Caco-2 (cell line): ENCODE measurements around the gene LSM3. TPM values are rescaled to one million over a fixed set of nuclear protein-coding genes. Genes with fewer than 3 reads are reported as not detected.

Experiments used
- BruUV-seq: library from RNA; stranded (reverse); fragments of 400-500 nt; replicated peaks from 2 replicates; lab custom pipeline; 2021; lab: Mats Ljungman, UMichigan
- CTCF ChIA-PET: fragments of 300-600 bp; sonication (Branson Sonifier 250); formaldehyde crosslinking; loops from one replicate; lab custom pipeline; 2022; ENCODE audit warnings: antibody characterized with exemption; lab: Charles Lee
- POLR2A ChIA-PET: fragments of 300-600 bp; sonication (Branson Sonifier 250); formaldehyde crosslinking; loops from one replicate; lab custom pipeline; 2022; ENCODE audit warnings: antibody characterized with exemption; lab: Charles Lee
- DNase-seq, 2 experiments: peaks; one replicate each; pipeline versions ENCODE4 v3.0.0 to v3.0.0-alpha.2; 2020 to 2022
- H3K27me3 ChIP-seq: replicated peaks from 2 replicates; pipeline ENCODE4 v1.6.0; 2011; ENCODE audit warnings: low read length; ENCODE audit not compliant: control insufficient read depth, insufficient read depth
- H3K36me3 ChIP-seq: 2 replicates; pipeline ENCODE4 v1.5.1; 2011; ENCODE audit warnings: low read length; ENCODE audit not compliant: control insufficient read depth, insufficient read depth
- H3K4me1 ChIP-seq: fragments of 250-450 bp; sonication (Bioruptor Pico); 2 replicates; pipeline ENCODE4 v1.5.1; 2020; ENCODE audit warnings: mild to moderate bottlenecking
- H3K4me3 ChIP-seq: 2 replicates; pipeline ENCODE4 v1.5.1; 2011; ENCODE audit warnings: low read depth, mild to moderate bottlenecking, control low read depth, low read length
- H3K9me3 ChIP-seq: fragments of 250-450 bp; sonication (Bioruptor Pico); 2 replicates; pipeline ENCODE4 v1.5.1; 2020; ENCODE audit warnings: mild to moderate bottlenecking, moderate library complexity
- H3K27ac Mint-ChIP-seq: one replicate; pipeline ENCODE4 v1.8.0; 2022; ENCODE audit warnings: mixed read lengths; ENCODE audit not compliant: unreplicated experiment
- H3K27me3 Mint-ChIP-seq: one replicate; pipeline ENCODE4 v1.8.0; 2022; ENCODE audit warnings: mixed read lengths; ENCODE audit not compliant: insufficient read depth, unreplicated experiment
- H3K36me3 Mint-ChIP-seq: one replicate; pipeline ENCODE4 v1.8.0; 2022; ENCODE audit warnings: mild to moderate bottlenecking, mixed read lengths; ENCODE audit not compliant: insufficient read depth, unreplicated experiment
- H3K4me1 Mint-ChIP-seq: one replicate; pipeline ENCODE4 v1.8.0; 2022; ENCODE audit warnings: low read depth, mixed read lengths; ENCODE audit not compliant: unreplicated experiment
- H3K4me3 Mint-ChIP-seq: one replicate; pipeline ENCODE4 v1.8.0; 2022; ENCODE audit warnings: mild to moderate bottlenecking, moderate library complexity, mixed read lengths; ENCODE audit not compliant: unreplicated experiment
- H3K9me3 Mint-ChIP-seq: one replicate; pipeline ENCODE4 v1.8.0; 2022; ENCODE audit warnings: mixed read lengths; ENCODE audit not compliant: unreplicated experiment
- intact Hi-C: fragments of 100-400 bp; cut with micrococcal nuclease; formaldehyde crosslinking; loops from one replicate; pipeline ENCODE4 v1.10.0; 2022; ENCODE audit not compliant: unreplicated experiment
- total RNA-seq: library from RNA; stranded (reverse); gene quantifications from 2 replicates; pipeline ENCODE4 v1.2.3, GENCODE V29; 2022
- TF ChIP-seq, protein P1 (sequence below), 2 experiments: fragments of 200-600 bp in 1 of 2; IDR thresholded peaks; 1 replicate in 1 of 2; 2 replicates in 1 of 2; pipeline versions ENCODE4 v1.5.1 to v1.8.0; 2011 to 2022; ENCODE audit warnings: antibody characterized with exemption in 1 of 2, control low read depth in 1 of 2, inconsistent platforms in 1 of 2, low read depth in 1 of 2, low read length in 1 of 2, mild to moderate bottlenecking in 1 of 2, moderate library complexity in 1 of 2; ENCODE audit not compliant: insufficient read depth in 1 of 2, severe bottlenecking in 1 of 2, unreplicated experiment in 1 of 2

Gene LSM3
- total RNA-seq, 1 experiment from 2014 or later, result 20.5 TPM

GRCh38 chr3:14148041-14148985, 30.3 kb upstream of the LSM3 start:
- H3K27me3 Mint-ChIP-seq, result no peaks in the 10 kb centered on the region
- no TSS peak for BruUV-seq
- Histone ChIP-seq H3K9me3 (no peaks in the 10 kb centered on the region), H3K4me3 (no peak overlapping the region), H3K36me3 (peaks cover 2% of the 10 kb centered on the region), H3K4me1 (peaks cover 19% of the 10 kb centered on the region), H3K27me3 (no peaks in the 10 kb centered on the region)
- DNase-seq, result no peak
- CTCF ChIA-PET, result no interaction called here
- POLR2A ChIA-PET, result interaction anchor here (0.6 kb wide), 1 partner anchor 11 kb away, joined by 3 read pairs; no protein-coding TSS in a partner anchor
- no peak overlapping the region for H3K4me3 Mint-ChIP-seq
- peaks cover 55% of the 10 kb centered on the region for H3K36me3 Mint-ChIP-seq
- intact Hi-C loops, result no loop called here
- peaks cover 14% of the 10 kb centered on the region for H3K4me1 Mint-ChIP-seq
- TF ChIP-seq, protein P1, sequence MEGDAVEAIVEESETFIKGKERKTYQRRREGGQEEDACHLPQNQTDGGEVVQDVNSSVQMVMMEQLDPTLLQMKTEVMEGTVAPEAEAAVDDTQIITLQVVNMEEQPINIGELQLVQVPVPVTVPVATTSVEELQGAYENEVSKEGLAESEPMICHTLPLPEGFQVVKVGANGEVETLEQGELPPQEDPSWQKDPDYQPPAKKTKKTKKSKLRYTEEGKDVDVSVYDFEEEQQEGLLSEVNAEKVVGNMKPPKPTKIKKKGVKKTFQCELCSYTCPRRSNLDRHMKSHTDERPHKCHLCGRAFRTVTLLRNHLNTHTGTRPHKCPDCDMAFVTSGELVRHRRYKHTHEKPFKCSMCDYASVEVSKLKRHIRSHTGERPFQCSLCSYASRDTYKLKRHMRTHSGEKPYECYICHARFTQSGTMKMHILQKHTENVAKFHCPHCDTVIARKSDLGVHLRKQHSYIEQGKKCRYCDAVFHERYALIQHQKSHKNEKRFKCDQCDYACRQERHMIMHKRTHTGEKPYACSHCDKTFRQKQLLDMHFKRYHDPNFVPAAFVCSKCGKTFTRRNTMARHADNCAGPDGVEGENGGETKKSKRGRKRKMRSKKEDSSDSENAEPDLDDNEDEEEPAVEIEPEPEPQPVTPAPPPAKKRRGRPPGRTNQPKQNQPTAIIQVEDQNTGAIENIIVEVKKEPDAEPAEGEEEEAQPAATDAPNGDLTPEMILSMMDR (IDR thresholded peaks at IDR 0.05; ENCODE audit: insufficient read depth in 1 of 2, low read depth in 1 of 2, low read length in 1 of 2, severe bottlenecking in 1 of 2, unreplicated experiment in 1 of 2), result no peak
- H3K9me3 Mint-ChIP-seq, result no peaks in the 10 kb centered on the region
- no peak overlapping the region for H3K27ac Mint-ChIP-seq

- intact Hi-C loops, result no loop called here
- H3K9me3 ChIP-seq, result no peaks in the 10 kb centered on the region
- TF ChIP-seq, protein P1 (IDR thresholded peaks at IDR 0.05; ENCODE audit: insufficient read depth in 1 of 2, low read depth in 1 of 2, low read length in 1 of 2, severe bottlenecking in 1 of 2, unreplicated experiment in 1 of 2), result no peak
- peaks cover 4% of the 10 kb centered on the region for H3K4me1 Mint-ChIP-seq
- ChIA-PET POLR2A (interaction anchor here (1.5 kb wide), 1 partner anchor 29 kb away, joined by 6 read pairs; the partner anchor contains the start of genes LSM3 and XPC), CTCF (interaction anchor here (0.6 kb wide), 1 partner anchor 275 kb away, joined by 3 read pairs; no protein-coding TSS in a partner anchor)
- no TSS peak for BruUV-seq
- H3K27me3 ChIP-seq, result no peaks in the 10 kb centered on the region
- DNase-seq, result no peak
- no peak overlapping the region for H3K27ac Mint-ChIP-seq
- H3K36me3 ChIP-seq, result peaks cover 2% of the 10 kb centered on the region
- no peaks in the 10 kb centered on the region for H3K9me3 Mint-ChIP-seq
- peaks cover 55% of the 10 kb centered on the region for H3K36me3 Mint-ChIP-seq
- no peak overlapping the region for H3K4me3 ChIP-seq
- no peak overlapping the region for H3K4me3 Mint-ChIP-seq
- H3K4me1 ChIP-seq, result peaks cover 3% of the 10 kb centered on the region
- no peaks in the 10 kb centered on the region for H3K27me3 Mint-ChIP-seq
Observed at GRCh38 chr3:14150078-14150477, 28.5 kb upstream of the LSM3 start.

DNA sequence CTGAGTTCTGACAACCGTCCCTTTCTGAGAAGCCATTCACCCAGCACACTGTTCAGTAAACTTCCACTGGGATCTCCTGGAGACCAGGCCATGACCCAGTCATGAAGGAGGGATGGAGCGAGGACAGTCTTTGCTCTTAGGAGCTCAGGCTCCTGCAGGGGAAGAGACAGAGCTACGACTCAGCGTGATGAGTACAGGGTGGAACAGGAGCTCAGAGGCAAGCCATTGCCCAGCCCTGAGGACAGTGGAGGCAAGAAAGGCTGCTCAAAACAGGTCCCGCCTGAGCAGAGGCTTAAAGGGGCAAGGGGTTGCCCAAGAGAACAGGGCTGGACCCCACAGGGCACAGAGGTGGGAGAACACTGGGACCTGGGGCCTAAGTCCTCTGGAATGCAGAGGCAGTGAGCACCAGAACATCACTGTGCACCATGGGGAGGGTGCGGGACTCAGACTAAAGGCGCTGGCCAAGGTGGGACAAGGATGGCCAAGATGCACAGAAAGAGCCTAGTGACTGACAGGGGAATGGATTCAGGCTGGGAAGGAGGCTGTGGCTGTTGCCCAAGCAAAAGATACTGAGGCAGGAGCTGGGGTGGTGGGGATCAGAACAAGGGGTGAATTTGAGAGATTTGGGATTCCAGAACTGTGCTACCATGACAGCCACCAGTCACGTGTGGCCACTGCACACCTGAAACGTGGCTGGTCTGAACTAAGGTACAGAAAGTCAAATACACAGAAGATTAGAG, 28.0 kb upstream of the LSM3 start:
- Histone ChIP-seq H3K27me3 (no peaks in the 10 kb centered on the region), H3K4me3 (no peak overlapping the region), H3K4me1 (no peaks in the 10 kb centered on the region; the same call in 1 of the 2 replicates), H3K36me3 (peaks cover 2% of the 10 kb centered on the region), H3K9me3 (no peaks in the 10 kb centered on the region)
- Mint-ChIP-seq H3K27me3 (no peaks in the 10 kb centered on the region), H3K36me3 (peaks cover 57% of the 10 kb centered on the region), H3K4me3 (no peak overlapping the region), H3K27ac (no peak overlapping the region), H3K9me3 (no peaks in the 10 kb centered on the region), H3K4me1 (no peaks in the 10 kb centered on the region)
- ChIA-PET POLR2A (interaction anchor here (1.5 kb wide), 1 partner anchor 28 kb away, joined by 6 read pairs; the partner anchor contains the start of genes LSM3 and XPC), CTCF (interaction anchor here (0.6 kb wide), 1 partner anchor 275 kb away, joined by 3 read pairs; no protein-coding TSS in a partner anchor)
- BruUV-seq, result no TSS peak
- no peak for DNase-seq
- TF ChIP-seq, protein P1 (IDR thresholded peaks at IDR 0.05; ENCODE audit: insufficient read depth in 1 of 2, low read depth in 1 of 2, low read length in 1 of 2, severe bottlenecking in 1 of 2, unreplicated experiment in 1 of 2), result no peak
- intact Hi-C loops, result no loop called here
